Lower lobe of right lung (tissue), 2 donors: Measurements from ENCODE around the gene SKAP1. TPM values are rescaled to one million over a fixed set of nuclear protein-coding genes. Genes with fewer than 3 reads are reported as not detected.

Source experiments
- ATAC-seq, 2 donors: fragments of 200-7000 bp; cut with Tn5 transposase; one replicate each; pipeline ENCODE4 v1.9.1; 2020 to 2022; ENCODE audit warnings: mild to moderate bottlenecking in 2 of 2, moderate library complexity in 2 of 2
- DNase-seq: peaks from one replicate; pipeline ENCODE4 v3.0.0-alpha.2; 2020
- H3K27ac ChIP-seq: fragments of 200-600 bp; one replicate; pipeline ENCODE4 v1.8.0; 2022
- H3K27me3 ChIP-seq: fragments of 200-600 bp; one replicate; pipeline ENCODE4 v1.8.0; 2022; ENCODE audit warnings: low read depth
- H3K36me3 ChIP-seq: fragments of 200-600 bp; one replicate; pipeline ENCODE4 v1.8.0; 2022; ENCODE audit warnings: mild to moderate bottlenecking
- H3K4me1 ChIP-seq: fragments of 200-600 bp; one replicate; pipeline ENCODE4 v1.8.0; 2022
- H3K4me3 ChIP-seq: fragments of 200-600 bp; one replicate; pipeline ENCODE4 v1.8.0; 2022; ENCODE audit warnings: mild to moderate bottlenecking
- H3K9me3 ChIP-seq: fragments of 200-600 bp; one replicate; pipeline ENCODE4 v1.8.0; 2022
- intact Hi-C: fragments of 100-400 bp; cut with DNase I; formaldehyde crosslinking; loops from one replicate; pipeline ENCODE4 v1.11.0; 2022
- total RNA-seq: library from RNA; stranded (reverse); fragmentation: NEBNext Ultra II Directional; extraction: Animal tissue kit (Norgen Biotek cat#: 25700); gene quantifications from one replicate; pipeline ENCODE4 v1.2.1, GENCODE V29; 2021
- TF ChIP-seq, protein P1 (sequence below): fragments of 200-600 bp; IDR thresholded peaks from one replicate; pipeline ENCODE4 v1.8.0; 2022; ENCODE audit warnings: antibody characterized with exemption, mild to moderate bottlenecking
- donor health status: DM: no; HTN: yes; CAD: no; lungs with severe emphysema.

SKAP1 gene
- total RNA-seq, 1 donor from 2014 or later = 6.4 TPM

DNA sequence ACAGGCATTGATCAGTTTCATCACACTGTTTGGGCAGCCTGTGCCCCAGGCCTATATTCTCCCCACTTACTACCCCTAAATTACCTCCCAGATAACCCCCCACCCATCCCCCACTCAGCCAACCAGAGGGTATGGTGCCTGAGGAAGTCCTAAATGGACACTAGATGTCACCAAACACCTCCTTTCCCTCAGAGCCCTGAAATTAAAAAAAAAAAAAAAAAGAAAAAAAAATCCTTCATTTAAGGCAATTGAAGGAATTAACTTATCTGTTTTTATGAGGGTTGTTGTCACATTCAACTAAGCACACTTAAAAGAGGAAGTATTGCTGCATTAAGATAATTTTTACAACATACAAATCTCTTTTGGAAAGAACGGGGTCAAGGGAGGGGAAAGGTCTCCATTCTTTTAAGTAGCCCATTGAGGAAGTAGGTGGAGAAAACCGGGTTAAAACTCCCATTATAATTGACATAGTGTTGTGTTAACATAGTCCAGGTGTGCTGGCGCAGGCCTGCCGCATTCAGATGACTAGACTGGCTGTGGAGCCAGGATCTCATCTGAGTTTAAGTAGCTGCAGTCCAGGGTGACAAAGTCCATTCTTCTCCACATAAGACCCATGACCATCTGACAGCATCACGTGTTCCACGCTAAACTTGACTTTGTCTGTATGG lies 276.2 kb downstream of the SKAP1 start:
- TF ChIP-seq, protein P1, sequence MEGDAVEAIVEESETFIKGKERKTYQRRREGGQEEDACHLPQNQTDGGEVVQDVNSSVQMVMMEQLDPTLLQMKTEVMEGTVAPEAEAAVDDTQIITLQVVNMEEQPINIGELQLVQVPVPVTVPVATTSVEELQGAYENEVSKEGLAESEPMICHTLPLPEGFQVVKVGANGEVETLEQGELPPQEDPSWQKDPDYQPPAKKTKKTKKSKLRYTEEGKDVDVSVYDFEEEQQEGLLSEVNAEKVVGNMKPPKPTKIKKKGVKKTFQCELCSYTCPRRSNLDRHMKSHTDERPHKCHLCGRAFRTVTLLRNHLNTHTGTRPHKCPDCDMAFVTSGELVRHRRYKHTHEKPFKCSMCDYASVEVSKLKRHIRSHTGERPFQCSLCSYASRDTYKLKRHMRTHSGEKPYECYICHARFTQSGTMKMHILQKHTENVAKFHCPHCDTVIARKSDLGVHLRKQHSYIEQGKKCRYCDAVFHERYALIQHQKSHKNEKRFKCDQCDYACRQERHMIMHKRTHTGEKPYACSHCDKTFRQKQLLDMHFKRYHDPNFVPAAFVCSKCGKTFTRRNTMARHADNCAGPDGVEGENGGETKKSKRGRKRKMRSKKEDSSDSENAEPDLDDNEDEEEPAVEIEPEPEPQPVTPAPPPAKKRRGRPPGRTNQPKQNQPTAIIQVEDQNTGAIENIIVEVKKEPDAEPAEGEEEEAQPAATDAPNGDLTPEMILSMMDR = peak; percentile 38
- no peak overlapping the region for H3K4me3 ChIP-seq
- H3K27me3 ChIP-seq = peaks cover 21% of the 10 kb centered on the region
- H3K4me1 ChIP-seq = no peaks in the 10 kb centered on the region
- H3K36me3 ChIP-seq = no peaks in the 10 kb centered on the region
- no peak overlapping the region for H3K27ac ChIP-seq
- DNase-seq (no peak), ATAC-seq (no peak)
- H3K9me3 ChIP-seq = no peaks in the 10 kb centered on the region
- intact Hi-C loops = no loop called here

DNA sequence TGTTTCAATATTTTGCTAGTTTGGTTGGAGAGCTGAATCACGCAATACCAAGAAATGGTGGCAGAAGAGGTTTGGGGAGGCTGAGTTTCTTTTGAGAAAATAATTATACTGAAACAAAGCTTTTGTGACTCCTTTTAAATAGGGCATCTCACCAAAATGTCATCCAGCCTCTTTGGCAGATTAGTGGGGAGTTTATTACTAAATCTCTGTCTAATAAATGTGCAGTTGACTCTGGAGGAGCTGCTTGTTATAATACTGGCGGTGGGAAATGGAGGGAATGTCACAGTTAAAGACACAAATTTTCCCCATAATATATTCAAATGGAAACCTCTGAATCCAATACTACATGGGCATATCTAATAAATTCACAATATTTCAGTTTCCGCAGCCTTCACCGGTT lies 277.7 kb downstream of the SKAP1 start:
- Histone ChIP-seq H3K9me3 (no peaks in the 10 kb centered on the region), H3K36me3 (no peaks in the 10 kb centered on the region), H3K27ac (no peak overlapping the region), H3K27me3 (peaks cover 37% of the 10 kb centered on the region), H3K4me1 (no peaks in the 10 kb centered on the region), H3K4me3 (no peak overlapping the region)
- TF ChIP-seq, protein P1 = no peak
- intact Hi-C loops = no loop called here
- ATAC-seq = no peak
- DNase-seq = no peak

DNA sequence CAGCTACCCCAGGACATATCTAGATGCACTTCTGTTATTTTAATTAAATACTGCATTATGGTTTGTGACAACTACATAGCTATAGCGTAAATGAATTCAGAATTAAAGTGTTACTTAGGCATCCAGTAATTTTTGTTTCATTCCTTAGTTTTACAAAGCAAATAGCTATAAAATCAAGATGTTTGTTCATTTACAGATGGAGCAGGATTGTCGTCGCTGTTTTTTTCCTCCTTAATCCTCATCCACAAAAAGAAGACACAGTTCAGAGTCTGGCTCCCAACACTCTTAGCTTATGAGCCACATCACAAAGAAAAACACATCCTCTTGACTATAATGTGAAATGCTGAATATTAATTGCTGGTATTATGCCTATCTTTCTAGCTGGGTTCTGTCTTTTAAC lies 278.8 kb downstream of the SKAP1 start:
- H3K4me3 ChIP-seq = no peak overlapping the region
- intact Hi-C loops = no loop called here
- no peaks in the 10 kb centered on the region for H3K4me1 ChIP-seq
- no peaks in the 10 kb centered on the region for H3K36me3 ChIP-seq
- H3K9me3 ChIP-seq = no peaks in the 10 kb centered on the region
- no peak overlapping the region for H3K27ac ChIP-seq
- H3K27me3 ChIP-seq = peaks cover 41% of the 10 kb centered on the region
- TF ChIP-seq, protein P1 = no peak
- DNase-seq (no peak), ATAC-seq (no peak)

DNA sequence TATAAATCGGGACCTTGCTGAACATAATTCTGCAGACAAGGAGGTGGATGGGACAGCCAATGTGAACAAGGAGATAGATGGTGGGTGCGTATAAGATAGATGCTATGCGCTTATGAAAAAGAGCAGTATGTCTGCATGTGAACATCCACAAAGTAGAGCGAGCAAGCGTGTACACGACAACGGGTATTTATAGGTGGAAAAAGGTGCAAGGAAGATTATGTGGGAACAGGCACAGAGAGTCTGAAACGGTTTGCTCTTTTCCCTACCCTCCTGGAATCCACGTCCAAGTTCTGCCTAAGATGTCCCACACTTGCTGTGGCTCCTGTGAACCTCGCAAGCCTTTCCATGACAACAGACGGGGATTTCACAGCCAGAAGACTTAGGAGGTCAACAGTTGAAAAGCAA lies 279.4 kb downstream of the SKAP1 start:
- H3K27ac ChIP-seq = no peak overlapping the region
- TF ChIP-seq, protein P1 = no peak
- ATAC-seq = no peak
- H3K9me3 ChIP-seq = no peaks in the 10 kb centered on the region
- H3K36me3 ChIP-seq = no peaks in the 10 kb centered on the region
- no peaks in the 10 kb centered on the region for H3K4me1 ChIP-seq
- H3K4me3 ChIP-seq = no peak overlapping the region
- intact Hi-C loops = no loop called here
- no peak for DNase-seq
- peaks cover 41% of the 10 kb centered on the region for H3K27me3 ChIP-seq

DNA sequence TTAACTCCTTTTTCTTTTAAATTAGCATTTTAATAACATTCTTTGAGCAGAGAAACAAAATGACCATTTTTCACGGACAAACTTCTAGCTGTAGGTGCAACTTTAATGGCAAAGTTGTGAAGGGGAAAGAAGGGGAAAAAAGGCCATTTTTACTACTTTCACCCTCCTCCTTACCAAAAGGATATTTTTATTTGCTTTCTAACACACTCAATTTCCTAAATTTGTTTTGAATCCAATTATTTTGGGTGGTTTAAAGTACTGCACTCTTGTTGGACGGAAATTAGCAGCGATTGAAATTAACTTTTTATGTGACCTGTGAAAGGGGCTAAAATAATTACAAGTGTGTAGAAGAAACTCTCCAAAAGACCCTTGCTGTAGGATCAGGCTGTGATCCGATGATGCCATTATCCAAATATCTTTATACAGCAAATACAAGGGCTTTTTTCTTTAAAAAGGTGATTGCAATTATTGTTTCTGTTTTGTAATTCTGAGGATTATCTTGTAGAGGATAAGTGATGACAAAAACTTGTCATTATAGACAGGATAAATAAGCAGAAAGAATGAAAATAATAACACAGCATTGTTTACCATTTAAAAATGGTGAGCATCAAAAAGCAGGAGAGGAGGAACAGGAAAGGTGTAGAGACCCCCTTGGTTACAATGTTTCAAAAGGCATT lies 280.1 kb downstream of the SKAP1 start:
- Histone ChIP-seq H3K27ac (no peak overlapping the region), H3K36me3 (no peaks in the 10 kb centered on the region), H3K4me1 (no peaks in the 10 kb centered on the region), H3K9me3 (no peaks in the 10 kb centered on the region), H3K4me3 (no peak overlapping the region), H3K27me3 (peaks cover 44% of the 10 kb centered on the region)
- intact Hi-C loops = no loop called here
- ATAC-seq (no peak), DNase-seq (no peak)
- TF ChIP-seq, protein P1 = no peak
